ENCODE data around the gene AFAP1.

The AFAP1 gene

GRCh38 chr4:7739077-7739917 lies 200.4 kb downstream of the AFAP1 start:
- no peak for DNase-seq (ENCODE audit: low spot score)
- no peak for TF ChIP-seq CTCF (IDR thresholded peaks at IDR 0.05; ENCODE audit: extremely low read depth, missing control alignments)

- DNase-seq (ENCODE audit: low spot score), result no peak
- no peak for TF ChIP-seq CTCF (IDR thresholded peaks at IDR 0.05; ENCODE audit: extremely low read depth, missing control alignments)
Observed at GRCh38 chr4:7738458-7739076, 201.1 kb downstream of the AFAP1 start.

GRCh38 chr4:7737752-7738457 lies 201.8 kb downstream of the AFAP1 start:
- no peak for DNase-seq (ENCODE audit: low spot score)
- no peak for TF ChIP-seq CTCF (IDR thresholded peaks at IDR 0.05; ENCODE audit: extremely low read depth, missing control alignments)

- no peak for DNase-seq (ENCODE audit: low spot score)
- TF ChIP-seq CTCF (IDR thresholded peaks at IDR 0.05; ENCODE audit: extremely low read depth, missing control alignments), result no peak
Observed at GRCh38 chr4:7737268-7737645, 202.4 kb downstream of the AFAP1 start.

- DNase-seq (ENCODE audit: low spot score), result no peak
- TF ChIP-seq CTCF (IDR thresholded peaks at IDR 0.05; ENCODE audit: extremely low read depth, missing control alignments), result no peak
Observed at GRCh38 chr4:7736436-7737267, 203.0 kb downstream of the AFAP1 start.

- no peak for DNase-seq (ENCODE audit: low spot score)
Observed at GRCh38 chr4:7735961-7736360, 203.7 kb downstream of the AFAP1 start.

More at GRCh38 chr4:7735961-7736360, 203.7 kb downstream of the AFAP1 start:
- no peak for TF ChIP-seq CTCF (IDR thresholded peaks at IDR 0.05; ENCODE audit: extremely low read depth, missing control alignments)
